Measurements from ENCODE around the gene NR3C2. TPM values are rescaled to one million over a fixed set of nuclear protein-coding genes. Genes with fewer than 3 reads are reported as not detected.
"Not testable (repeated sequence)": the region's sequence is repeated elsewhere in the genome, so short reads cannot be mapped to it uniquely, and the experiment has no call there.

Gene NR3C2
- total RNA-seq, 1 donor from 2014 or later = 5.7 TPM

DNA sequence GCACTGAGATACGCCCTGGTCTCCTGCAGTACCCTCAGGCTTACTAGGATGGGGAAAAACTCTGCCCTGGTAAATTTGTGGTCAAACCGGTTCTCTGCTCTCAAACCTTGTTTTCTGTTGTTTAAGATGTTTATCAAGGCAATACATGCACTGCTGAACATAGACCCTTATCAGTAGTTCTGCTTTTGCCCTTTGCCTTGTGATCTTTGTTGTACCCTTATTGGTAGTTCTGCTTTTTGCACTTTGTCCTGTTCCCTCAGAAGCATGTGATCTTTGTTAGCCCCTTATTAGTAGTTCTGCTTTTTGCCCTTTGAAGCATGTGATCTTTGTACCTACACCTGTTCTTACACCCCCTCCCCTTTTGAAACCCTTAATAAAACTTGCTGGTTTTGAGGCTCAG is 319.1 kb downstream of the NR3C2 start:
- FAIRE-seq; DNase-seq (ENCODE audit: low spot score in 2 of 2): not testable (repeated sequence)

DNA sequence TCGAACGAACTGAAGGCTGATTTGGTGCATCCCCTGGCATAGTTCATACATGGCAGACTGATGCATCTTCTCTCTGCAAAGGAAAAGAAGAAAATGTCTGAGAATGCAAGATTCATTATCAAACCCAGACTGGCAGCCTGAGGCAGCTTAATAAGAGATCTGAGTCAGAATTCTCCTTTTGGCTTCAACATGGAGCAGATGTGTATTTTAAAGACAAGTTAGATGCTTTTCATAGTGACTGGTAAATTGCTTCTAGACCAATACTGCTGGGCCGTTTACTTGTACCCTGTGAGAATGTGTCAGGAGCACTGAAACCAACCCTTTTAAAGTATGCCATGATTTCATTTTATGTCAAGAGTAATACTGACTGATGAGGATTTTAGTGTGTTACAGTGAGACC is 322.0 kb downstream of the NR3C2 start:
- DNase-seq (ENCODE audit: low spot score in 2 of 2) (no peak), FAIRE-seq (no peak)

DNA sequence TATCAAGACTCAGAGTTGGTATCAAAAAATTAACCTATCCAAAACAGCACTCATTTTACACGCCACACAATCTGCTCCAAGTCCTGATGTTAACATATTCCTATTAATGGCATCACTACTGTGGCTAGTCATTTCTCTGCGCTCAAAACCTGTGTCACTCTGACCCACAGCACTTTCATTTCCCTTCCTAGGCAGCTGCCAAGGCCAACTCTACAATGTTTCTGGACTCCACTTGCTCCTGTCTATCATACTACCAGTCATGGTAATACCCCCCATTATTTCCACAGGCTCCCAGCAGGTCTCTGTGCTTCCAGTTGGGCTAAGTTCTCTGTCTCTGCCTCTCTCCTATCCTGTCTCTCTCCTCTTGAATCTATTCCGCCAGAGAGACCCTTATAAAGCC is 323.6 kb downstream of the NR3C2 start:
- DNase-seq (ENCODE audit: low spot score in 2 of 2) (no peak), FAIRE-seq (no peak)

DNA sequence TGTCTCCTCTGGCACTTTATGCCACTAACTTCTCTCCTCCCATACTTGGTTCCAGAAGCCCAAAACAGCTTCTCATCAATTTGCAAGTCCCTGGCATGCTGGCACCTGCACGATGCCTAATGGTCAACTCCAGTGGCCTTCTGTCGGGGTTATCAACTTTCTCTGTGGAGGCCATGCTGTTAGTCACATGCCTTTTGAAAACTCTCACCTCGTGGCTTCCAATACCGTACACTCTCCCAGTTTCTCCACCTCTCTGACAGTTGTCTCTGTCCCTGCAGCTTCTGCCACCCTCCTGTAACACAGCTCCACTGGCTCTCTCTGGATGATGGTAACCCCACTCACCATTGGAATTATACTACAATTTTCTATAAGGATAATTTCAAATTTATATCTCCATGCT is 324.0 kb downstream of the NR3C2 start:
- FAIRE-seq (no peak), DNase-seq (ENCODE audit: low spot score in 2 of 2) (no peak)

DNA sequence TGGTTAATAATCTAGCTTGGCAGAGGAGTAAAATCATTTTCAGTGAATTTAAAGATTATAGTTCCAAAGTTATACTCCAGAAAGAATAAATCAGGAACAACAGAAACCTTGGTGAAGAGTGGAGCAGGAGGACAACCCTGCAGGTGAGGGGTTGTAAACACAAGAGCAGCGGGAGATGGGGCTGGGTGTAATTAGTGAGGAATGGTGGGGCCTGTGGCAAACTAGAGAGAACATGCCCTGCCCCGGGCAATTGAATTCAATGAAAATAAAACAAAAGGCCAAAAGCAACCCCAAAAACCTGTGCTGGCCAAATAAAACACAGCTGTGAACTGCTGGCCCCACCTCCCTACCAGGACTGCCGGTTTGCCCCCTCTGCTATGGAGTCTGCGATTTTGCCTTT is 325.2 kb downstream of the NR3C2 start:
- DNase-seq (ENCODE audit: low spot score in 2 of 2) = no peak
- FAIRE-seq = no peak

DNA sequence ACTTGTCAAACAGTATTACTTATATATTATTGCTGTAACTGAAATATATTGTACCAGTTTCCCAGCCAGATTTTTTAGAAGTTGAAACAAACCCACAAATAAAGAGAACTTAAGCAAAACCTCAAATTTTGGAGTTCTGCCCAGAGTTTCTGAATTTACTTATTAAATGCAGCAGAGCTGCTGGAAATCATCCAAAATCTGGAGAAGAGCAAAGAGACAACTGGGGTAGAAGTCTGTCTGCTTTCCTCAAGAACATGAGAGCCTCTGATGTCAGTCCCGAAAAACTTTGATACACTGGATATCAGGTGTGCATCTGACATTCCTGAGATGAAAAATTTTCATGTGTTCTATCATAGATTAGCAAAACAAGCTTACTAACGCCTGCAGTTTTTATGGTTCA is 325.9 kb downstream of the NR3C2 start:
- FAIRE-seq = no peak
- no peak for DNase-seq (ENCODE audit: low spot score in 2 of 2)

DNA sequence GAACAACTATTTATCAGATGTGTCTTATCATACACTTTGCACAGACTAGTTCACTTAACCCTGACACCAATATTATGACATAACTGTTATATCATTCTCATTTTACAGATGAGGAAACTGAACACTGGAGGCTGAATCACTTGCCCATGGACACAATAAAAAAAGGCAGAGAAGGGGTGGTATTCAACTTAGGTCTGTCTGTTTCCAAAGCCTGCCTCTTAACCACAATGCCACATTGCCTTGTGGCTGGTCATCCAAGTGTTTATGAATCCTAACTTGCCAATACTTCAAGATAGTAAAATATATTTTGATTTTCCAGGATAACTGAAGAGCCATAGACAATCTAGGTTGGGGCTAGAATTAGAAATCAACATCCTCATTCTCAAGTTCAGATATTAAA is 327.8 kb downstream of the NR3C2 start:
- FAIRE-seq (no peak), DNase-seq (ENCODE audit: low spot score in 2 of 2) (no peak)

DNA sequence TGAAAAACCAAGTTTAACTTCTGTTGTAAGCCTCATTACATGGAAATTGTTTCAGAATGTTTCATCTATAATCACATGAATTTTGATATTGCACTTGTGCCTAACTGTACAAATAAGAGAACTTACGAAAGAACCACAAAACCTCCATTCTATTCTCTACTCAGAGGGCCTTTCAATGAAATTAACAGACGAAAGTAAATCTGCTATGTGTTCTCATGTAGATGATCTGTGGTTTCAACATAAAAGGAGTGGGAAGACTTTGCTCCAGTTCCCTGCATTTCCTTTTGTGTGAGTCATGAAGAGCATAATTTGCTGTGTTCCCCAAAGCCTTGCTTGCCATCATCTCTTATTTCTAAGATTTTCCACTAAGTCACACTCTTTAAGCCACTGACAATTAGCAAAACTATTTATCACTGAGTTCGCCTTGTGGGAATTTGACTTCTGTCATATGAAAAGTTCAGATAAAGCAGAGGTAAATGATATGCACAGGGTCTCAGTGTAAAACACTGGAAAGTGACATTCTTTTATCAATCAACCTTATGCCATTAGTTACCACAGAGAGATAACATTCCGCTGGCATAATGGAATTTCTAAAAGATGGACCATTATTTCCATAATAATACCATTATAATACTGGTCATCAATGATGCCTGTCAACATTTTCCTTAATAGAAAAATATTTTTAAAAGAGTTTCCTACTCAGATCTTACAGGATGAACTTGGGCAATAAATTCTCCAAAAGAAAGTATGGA is 329.8 kb downstream of the NR3C2 start:
- FAIRE-seq = no peak
- DNase-seq (ENCODE audit: low spot score in 2 of 2) = no peak

DNA sequence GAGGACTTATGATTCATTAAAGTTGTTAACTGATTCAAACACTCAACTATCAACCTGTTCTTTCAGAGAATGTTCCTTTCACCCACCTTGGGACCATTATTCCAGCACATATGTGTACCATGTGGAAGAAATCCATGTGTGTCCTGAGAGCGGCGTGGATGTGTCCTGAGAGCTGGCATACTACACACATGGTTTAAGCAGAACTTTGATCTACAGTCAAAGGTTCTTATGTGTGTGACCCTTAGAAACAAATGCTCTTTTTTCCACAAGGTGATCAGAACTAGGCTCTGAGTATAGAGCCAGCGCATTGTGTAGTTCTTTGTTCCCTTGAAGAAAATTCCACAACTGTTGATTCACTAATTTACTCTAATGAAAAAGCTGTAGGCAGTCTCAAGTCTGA is 332.0 kb downstream of the NR3C2 start:
- DNase-seq (ENCODE audit: low spot score in 2 of 2) = no peak
- no peak for FAIRE-seq

DNA sequence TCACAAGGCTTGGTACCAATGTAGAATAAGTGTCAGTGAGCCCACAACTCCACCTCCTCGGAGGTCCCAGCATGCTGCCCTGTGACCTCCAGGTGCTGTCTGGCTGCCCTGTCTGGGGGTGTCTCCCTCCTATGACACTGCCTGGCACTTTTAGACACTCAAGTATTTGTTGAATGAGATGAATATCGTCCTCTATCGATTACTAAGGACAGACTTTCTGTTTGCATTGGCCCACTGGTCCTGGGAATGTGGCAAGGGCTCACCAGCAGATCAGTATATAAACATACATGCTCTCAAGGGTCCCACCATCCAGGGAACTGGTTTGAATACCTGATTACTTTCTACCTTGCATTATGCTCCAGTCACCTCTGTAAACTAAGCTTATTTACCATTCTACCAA is 333.0 kb downstream of the NR3C2 start:
- FAIRE-seq = no peak
- DNase-seq (ENCODE audit: low spot score in 2 of 2) = no peak

DNA sequence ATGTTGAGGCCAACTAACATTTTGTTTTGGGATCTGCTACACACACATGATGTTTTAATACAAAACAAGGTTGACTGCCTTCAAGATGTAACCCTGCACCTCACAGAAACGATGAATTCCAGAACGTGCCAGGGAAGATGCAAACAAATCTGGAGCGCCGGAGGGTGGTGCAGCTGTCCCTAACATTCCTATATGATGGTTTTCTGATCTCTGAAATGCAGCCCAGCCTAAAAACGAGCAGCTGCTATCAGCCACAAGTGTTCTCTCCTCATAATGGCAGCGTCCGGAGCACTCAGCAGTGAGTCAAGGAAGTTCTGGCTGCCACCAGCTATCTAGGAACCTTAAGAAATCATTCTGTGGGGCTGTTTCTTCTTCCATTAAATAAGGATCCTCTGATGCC is 333.4 kb downstream of the NR3C2 start:
- DNase-seq (ENCODE audit: low spot score in 2 of 2) (no peak), FAIRE-seq (no peak)

DNA sequence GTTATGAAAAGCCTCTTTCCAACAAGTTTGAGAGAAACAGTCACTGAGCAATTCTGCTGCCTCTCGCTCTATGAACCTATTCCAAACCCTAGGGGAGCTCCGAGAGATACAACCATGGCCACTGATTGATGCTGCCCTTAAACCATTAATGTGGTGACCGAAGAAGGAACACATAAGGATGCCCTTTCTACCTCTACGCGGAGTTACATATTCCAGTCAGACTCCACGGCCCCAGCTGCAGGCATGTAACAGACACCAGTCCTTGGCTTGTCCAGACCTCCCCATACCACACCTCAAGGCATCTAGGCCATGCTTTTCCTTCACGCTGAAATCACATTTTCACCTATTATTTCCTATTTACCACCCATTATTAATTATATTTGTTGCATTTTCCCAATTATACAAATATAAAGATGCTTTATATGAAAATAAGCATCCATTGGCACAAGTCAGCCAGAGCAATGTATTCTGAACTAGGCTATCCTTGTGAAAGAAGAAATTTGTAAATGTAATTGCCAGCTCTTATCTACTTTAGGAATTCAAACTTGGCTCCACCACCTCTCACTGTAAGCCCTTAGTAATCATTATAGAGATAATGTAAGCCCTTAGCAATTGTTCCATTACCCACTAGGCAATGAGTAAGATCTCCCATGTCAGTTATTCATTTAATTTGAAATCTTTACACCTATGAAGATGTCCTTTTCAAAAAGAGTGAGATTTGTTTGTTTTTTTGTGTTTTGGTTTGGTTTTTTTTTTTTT is 338.4 kb downstream of the NR3C2 start:
- FAIRE-seq (no peak), DNase-seq (ENCODE audit: low spot score in 2 of 2) (no peak)

DNA sequence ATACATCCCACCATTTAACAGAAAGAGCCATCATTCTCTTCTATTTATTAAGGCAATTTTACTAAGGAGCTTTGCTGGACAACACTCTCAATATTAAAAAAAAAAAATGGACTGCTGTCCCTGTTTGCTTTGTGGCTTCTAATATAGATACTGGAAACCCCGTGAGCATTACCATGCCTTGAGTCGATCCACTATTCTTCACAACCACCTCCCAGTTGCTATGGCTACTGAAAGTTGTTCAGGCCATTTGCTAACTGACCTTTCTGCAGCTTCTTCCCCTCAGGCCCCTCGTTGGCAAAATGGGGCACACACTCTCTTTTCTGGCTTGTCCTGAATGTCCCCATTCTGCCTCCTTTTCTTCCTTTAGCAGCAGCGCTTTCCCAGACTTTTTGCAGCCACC is 340.4 kb downstream of the NR3C2 start:
- DNase-seq (ENCODE audit: low spot score in 2 of 2) = no peak

DNA sequence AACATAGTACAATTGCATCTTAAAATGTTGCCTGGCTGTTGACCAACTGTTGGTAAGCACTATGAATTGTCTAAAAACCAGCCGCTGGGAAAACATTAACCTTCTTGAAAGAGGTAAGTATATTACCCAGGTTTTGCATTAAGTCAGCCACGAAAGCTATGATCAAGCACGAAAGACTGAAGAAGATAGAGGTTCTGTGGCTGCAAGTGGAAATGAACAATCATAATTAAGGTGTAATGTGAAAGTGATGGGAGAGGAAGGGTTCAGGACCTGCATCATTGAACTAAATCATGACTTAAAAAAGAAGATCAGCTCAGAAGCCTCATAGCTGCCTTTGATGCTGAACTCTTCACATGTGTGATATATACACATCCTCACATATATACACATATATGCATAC is 341.0 kb downstream of the NR3C2 start:
- FAIRE-seq (no peak), DNase-seq (ENCODE audit: low spot score in 2 of 2) (no peak)

More for the DNA sequence above, 340.4 kb downstream of the NR3C2 start:
- FAIRE-seq = no peak

DNA sequence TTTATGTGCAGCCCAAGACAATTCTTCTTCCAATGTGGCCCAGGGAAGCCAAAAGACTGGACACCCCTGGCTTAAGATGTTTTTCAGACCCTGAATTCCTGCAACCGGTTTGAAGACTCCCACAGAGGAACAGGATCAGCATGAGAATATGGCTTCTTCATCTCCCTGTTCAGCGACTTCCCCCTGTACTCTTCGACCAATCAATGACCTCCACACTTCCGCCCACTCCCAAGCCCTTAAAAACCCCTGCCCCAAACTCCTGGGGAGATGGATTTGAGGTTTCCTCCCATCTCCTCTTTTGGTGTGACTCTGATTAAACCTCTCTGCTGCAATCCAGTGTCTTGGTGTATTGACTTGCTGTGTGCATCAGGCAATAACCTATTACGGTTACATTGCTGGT is 344.4 kb downstream of the NR3C2 start:
- no peak for FAIRE-seq
- no peak for DNase-seq (ENCODE audit: low spot score in 2 of 2)

DNA sequence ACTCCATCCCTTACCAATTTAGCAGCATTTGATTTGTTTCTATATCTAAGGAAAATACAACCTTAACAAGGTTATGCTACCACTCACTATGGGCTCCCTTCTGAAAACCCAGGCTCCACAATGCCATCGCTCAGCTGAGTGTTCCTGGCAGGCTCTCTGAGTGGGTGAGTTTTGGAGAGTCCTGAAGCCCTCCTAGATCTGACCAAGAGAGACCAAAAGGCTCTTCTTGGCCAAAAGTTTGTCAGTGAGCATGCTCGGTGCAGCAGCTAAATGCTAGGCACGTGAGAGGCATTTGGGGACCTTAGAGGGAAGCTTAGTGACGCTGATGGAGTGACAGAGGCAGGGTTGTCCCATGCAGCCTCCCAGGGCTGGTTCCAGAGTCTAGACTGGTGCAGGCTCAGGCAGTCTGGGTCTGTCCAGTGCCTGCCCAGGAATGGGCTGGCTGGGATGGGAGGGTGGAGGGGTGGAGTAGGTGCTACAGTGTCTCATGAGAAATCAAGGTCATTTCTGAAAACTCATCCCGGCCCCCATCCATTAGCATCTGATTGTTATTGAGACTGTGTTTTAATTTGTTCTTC is 346.8 kb downstream of the NR3C2 start:
- DNase-seq (ENCODE audit: low spot score in 2 of 2) = no peak

DNA sequence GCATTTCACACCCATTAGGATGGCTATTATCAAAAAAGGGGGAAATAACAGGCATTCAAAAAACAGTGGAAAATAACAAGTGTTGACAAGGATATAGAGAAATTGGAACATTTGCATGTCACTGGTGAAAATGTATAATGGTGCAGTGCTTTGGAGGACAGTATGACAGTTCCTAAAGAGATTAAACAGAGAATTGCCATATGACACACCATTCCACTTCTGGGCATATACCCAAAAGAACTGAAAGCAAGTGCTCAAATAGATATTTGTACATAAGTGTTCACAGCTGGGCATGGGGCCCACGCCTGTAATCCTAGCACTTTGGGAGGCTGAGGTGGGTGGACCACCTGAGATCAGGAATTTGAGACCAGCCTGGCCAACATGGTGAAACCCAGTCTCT is 348.1 kb downstream of the NR3C2 start:
- DNase-seq (ENCODE audit: low spot score in 2 of 2) (no peak), FAIRE-seq (no peak)

More for the DNA sequence above, 346.8 kb downstream of the NR3C2 start:
- FAIRE-seq = no peak

DNA sequence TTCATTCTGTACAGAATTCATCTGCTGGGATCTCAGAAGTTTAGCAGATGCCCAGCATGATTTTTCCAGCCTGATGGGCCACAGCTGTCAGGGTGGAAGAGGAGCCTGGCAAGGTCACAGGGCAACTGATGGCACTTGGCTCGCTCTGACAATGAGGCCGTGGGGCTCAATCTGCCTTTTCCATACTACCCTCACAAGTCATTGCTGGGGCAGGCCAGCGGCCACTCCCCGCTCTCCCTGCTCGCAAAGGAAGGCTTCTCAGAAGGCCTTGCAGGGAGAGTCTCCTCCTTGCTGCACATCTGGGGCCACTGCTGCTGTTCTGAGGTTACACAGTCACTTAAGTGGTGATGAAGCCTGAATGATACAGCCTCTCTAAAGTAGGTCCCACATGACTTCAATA is 349.1 kb downstream of the NR3C2 start:
- FAIRE-seq (no peak), DNase-seq (ENCODE audit: low spot score in 2 of 2) (no peak)

DNA sequence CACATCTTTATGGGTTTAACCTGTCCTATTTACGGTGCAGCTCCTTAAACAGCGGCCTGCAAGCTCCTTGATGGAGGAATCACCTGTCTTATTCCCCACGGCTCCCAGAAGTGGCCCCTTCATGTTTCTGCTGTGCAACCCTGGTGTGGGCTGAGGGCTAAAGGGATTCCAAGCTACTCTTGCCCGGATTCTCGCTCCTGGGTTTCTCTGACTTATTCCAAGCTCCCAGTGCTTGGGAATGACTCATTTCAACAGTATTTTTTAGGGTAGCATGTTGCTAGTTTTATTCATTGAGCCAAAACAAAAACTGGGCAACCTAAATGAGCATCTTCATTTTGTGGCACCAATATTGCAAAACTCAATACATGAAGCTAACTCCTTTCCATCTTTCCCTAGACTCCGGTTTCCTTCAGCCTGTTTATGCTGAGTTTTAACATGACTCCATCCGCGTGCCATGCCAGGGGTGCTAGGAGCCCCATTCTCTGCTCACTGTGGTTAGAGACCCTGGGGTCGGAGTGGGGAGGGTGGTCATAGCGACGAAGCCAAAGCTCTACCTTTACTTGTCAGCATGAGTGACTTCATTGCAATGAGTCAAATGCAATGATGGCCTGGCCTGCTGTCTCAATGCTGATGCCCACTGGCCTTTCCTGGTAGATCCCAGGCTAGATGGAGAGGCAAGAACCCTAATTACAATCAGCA is 349.7 kb downstream of the NR3C2 start:
- no peak for FAIRE-seq
- DNase-seq (ENCODE audit: low spot score in 2 of 2) = no peak

DNA sequence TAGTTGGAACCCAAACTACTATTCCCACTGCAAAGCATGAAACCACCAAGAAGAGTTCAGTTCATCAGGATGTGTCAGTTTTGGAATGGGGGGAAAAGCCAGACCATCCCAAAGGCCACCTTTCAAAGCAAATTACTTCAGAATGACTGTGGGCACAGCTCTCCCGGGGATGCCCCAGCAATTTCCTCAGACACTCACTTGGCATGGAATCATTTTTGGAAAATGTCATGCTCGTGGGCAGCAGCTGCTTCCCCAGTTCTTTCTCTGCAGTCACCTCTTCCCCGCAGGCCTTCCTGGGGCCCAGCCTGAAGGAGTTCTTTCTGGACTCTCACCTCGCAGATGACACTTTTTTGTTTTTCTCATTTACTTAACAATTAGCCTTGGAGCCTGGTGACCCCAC is 350.3 kb downstream of the NR3C2 start:
- DNase-seq (ENCODE audit: low spot score in 2 of 2) = no peak
- no peak for FAIRE-seq
